ENCODE measurements around the gene DCN.
A peak's percentile ranks its signal among the peaks of the same experiment; 100 is the strongest.
"Not testable (repeated sequence)": the region's sequence is repeated elsewhere in the genome, so short reads cannot be mapped to it uniquely, and the experiment has no call there.

The DCN gene

GRCh38 chr12:91182636-91183455, at the start of gene DCN:
Gene DCN (minus strand): TSS chr12:91182817. CDS start chr12:91178552, 4,265 bp downstream.
- DNase-seq = peak; percentile 61

- DNase-seq = no peak
These were observed 48.2 kb upstream of the DCN start for GRCh38 chr12:91230841-91231240.

- no peak for DNase-seq
These were observed 44.3 kb upstream of the DCN start for GRCh38 chr12:91226951-91227350.

- no peak for DNase-seq
These were observed 42.7 kb upstream of the DCN start for GRCh38 chr12:91225316-91225715.

GRCh38 chr12:91224401-91224800, 41.8 kb upstream of the DCN start:
- DNase-seq = no peak

- DNase-seq = no peak
These were observed 40.1 kb upstream of the DCN start for GRCh38 chr12:91222746-91223145.

- no peak for DNase-seq
These were observed 37.3 kb upstream of the DCN start for GRCh38 chr12:91219919-91220318.

- DNase-seq = no peak
These were observed 36.9 kb upstream of the DCN start for GRCh38 chr12:91219511-91219910.

- DNase-seq = no peak
These were observed 34.3 kb upstream of the DCN start for GRCh38 chr12:91216871-91217270.

- DNase-seq = no peak
These were observed 33.4 kb upstream of the DCN start for GRCh38 chr12:91215940-91216454.

- DNase-seq = peak; percentile 38
These were observed 29.2 kb upstream of the DCN start for GRCh38 chr12:91211866-91212265.

GRCh38 chr12:91210618-91211017, 28.0 kb upstream of the DCN start:
- peak; percentile 48 for DNase-seq

- no peak for DNase-seq
These were observed 27.5 kb upstream of the DCN start for GRCh38 chr12:91210144-91210543.

GRCh38 chr12:91207301-91207700, 24.7 kb upstream of the DCN start:
- DNase-seq = not testable (repeated sequence)

- DNase-seq = no peak
These were observed 23.2 kb upstream of the DCN start for GRCh38 chr12:91205811-91206210.

GRCh38 chr12:91204421-91204820, 21.8 kb upstream of the DCN start:
- DNase-seq = no peak

GRCh38 chr12:91203610-91204009, 21.0 kb upstream of the DCN start:
- no peak for DNase-seq

GRCh38 chr12:91202390-91202789, 19.8 kb upstream of the DCN start:
- no peak for DNase-seq

- DNase-seq = no peak
These were observed 13.8 kb upstream of the DCN start for GRCh38 chr12:91196436-91196835.

- no peak for DNase-seq
These were observed 11.9 kb upstream of the DCN start for GRCh38 chr12:91194500-91194899.

GRCh38 chr12:91191513-91192111, 9.0 kb upstream of the DCN start:
- no peak for DNase-seq

GRCh38 chr12:91189516-91189915, 6.9 kb upstream of the DCN start:
- DNase-seq = no peak

- no peak for DNase-seq
These were observed 6.2 kb upstream of the DCN start for GRCh38 chr12:91188778-91189177.

- DNase-seq = no peak
These were observed 3.5 kb upstream of the DCN start for GRCh38 chr12:91186156-91186555.

Measured in right hindlimb (tissue), 1 donor.